ENCODE measurements around the gene CRK.
"Not testable (repeated sequence)": the region's sequence is repeated elsewhere in the genome, so short reads cannot be mapped to it uniquely, and the experiment has no call there.

Gene CRK

GRCh38 chr17:1462164-1463112 is 6.4 kb upstream of the CRK start:
- DNase-seq: no peak

- no peak for DNase-seq
These were observed 5.3 kb upstream of the CRK start for GRCh38 chr17:1461198-1461944.

- no peak for DNase-seq
These were observed 4.2 kb upstream of the CRK start for GRCh38 chr17:1460233-1460632.

GRCh38 chr17:1455291-1455796 is 688 bp downstream of the CRK start:
- peak; percentile 10 to 12 for DNase-seq

- no peak for DNase-seq
These were observed 1.5 kb downstream of the CRK start for GRCh38 chr17:1454541-1454940.

GRCh38 chr17:1453694-1454093 is 2.3 kb downstream of the CRK start:
- DNase-seq: not testable (repeated sequence)

GRCh38 chr17:1452836-1453235 is 3.2 kb downstream of the CRK start:
- DNase-seq: no peak

- not testable (repeated sequence) for DNase-seq
These were observed 5.8 kb downstream of the CRK start for GRCh38 chr17:1450261-1450660.

GRCh38 chr17:1449412-1449967 is 6.5 kb downstream of the CRK start:
- DNase-seq: no peak

- DNase-seq: no peak
These were observed 9.0 kb downstream of the CRK start for GRCh38 chr17:1447052-1447451.

- no peak for DNase-seq
These were observed 9.8 kb downstream of the CRK start for GRCh38 chr17:1446201-1446600.

GRCh38 chr17:1445695-1446094 is 10.3 kb downstream of the CRK start:
- DNase-seq: not testable (repeated sequence)

GRCh38 chr17:1442721-1443120 is 13.3 kb downstream of the CRK start:
- not testable (repeated sequence) for DNase-seq

- DNase-seq: no peak
These were observed 13.8 kb downstream of the CRK start for GRCh38 chr17:1442187-1442586.

GRCh38 chr17:1440921-1441320 is 15.1 kb downstream of the CRK start:
- no peak for DNase-seq

- DNase-seq: no peak
These were observed 17.4 kb downstream of the CRK start for GRCh38 chr17:1438593-1439083.

GRCh38 chr17:1435326-1435725 is 20.7 kb downstream of the CRK start:
- no peak for DNase-seq

- DNase-seq: no peak
These were observed 21.9 kb downstream of the CRK start for GRCh38 chr17:1434150-1434549.

- DNase-seq: no peak
These were observed 24.4 kb downstream of the CRK start for GRCh38 chr17:1431631-1432104.

GRCh38 chr17:1423456-1424135 is 32.4 kb downstream of the CRK start:
- no peak for DNase-seq

GRCh38 chr17:1422885-1423284 is 33.1 kb downstream of the CRK start:
- DNase-seq: no peak

GRCh38 chr17:1421470-1421869 is 34.6 kb downstream of the CRK start:
- DNase-seq: no peak

- no peak for DNase-seq
These were observed 35.1 kb downstream of the CRK start for GRCh38 chr17:1420981-1421380.

Measured in NCI-H1930 (cell line).